Measurements from ENCODE around the gene MADCAM1.

DNA sequence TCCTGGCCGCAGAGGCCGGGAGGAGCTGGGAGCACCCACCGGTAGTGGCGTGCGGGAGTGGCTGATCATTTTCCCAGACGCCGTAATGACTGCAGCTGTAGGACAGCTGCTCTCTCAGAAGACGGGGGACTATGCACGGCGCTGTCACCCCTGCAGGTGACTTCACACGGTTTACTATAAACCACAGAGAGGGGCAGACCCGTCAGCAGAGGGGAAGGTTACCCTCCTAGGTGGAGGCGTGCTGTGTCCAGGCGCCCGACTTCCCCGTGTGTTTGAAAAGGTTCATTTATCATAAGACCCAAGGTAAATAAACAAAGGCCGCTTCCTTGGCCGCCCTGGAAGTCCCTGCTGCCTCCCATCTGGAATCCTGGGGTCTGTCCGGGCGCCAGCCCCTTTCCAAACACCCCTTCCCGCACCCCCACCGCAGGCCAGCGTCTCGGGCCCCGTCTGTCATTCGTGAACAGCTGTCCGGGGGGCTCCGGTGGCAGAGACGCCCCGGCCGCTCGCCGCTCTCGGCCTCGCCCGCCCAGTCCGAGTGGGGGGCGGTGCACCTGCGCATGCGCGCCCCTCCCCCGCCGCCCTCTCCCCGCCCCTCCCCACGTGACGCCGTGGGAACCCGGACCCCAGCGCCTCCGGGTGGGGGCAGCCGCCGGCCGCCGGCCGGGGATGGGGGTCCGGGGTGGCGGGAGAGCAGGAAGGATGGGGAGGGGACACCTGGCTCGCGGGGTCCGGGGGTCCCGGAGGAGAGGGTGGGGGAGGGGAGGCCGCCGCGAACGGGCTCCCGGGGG is 36.4 kb upstream of the MADCAM1 start:
- TF ChIP-seq, protein P1, sequence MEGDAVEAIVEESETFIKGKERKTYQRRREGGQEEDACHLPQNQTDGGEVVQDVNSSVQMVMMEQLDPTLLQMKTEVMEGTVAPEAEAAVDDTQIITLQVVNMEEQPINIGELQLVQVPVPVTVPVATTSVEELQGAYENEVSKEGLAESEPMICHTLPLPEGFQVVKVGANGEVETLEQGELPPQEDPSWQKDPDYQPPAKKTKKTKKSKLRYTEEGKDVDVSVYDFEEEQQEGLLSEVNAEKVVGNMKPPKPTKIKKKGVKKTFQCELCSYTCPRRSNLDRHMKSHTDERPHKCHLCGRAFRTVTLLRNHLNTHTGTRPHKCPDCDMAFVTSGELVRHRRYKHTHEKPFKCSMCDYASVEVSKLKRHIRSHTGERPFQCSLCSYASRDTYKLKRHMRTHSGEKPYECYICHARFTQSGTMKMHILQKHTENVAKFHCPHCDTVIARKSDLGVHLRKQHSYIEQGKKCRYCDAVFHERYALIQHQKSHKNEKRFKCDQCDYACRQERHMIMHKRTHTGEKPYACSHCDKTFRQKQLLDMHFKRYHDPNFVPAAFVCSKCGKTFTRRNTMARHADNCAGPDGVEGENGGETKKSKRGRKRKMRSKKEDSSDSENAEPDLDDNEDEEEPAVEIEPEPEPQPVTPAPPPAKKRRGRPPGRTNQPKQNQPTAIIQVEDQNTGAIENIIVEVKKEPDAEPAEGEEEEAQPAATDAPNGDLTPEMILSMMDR (IDR thresholded peaks at IDR 0.05) = no peak
- no peak for TF ChIP-seq POLR2A (IDR thresholded peaks at IDR 0.05)
- TF ChIP-seq EP300 (IDR thresholded peaks at IDR 0.05) = no peak

All from ovary (tissue), 3 donors.